DOHH2 (cell line): Measurements from ENCODE around the gene TSR1.

Experiments used
- H3F3A ChIP-seq: fragments of 200-600 bp; sonication (generic), shearing (Covaris generic); 2 replicates; pipeline ENCODE4 v1.6.0; 2016; ENCODE audit warnings: antibody characterized with exemption, mild to moderate bottlenecking; ENCODE audit not compliant: control insufficient read depth, insufficient read depth
- H3K27ac ChIP-seq: fragments of 200-600 bp; sonication (generic); 2 replicates; pipeline ENCODE4 v1.5.1; 2014; ENCODE audit warnings: low read depth, mild to moderate bottlenecking, low read length, moderate library complexity
- H3K27me3 ChIP-seq: fragments of 200-600 bp; sonication (generic); 2 replicates; pipeline ENCODE4 v1.6.1; 2014; ENCODE audit warnings: mild to moderate bottlenecking, low read length, mixed read lengths; ENCODE audit not compliant: control insufficient read depth
- H3K36me3 ChIP-seq: fragments of 200-600 bp; sonication (generic); 2 replicates; pipeline ENCODE4 v1.6.1; 2014; ENCODE audit warnings: mild to moderate bottlenecking, low read length, moderate library complexity, mixed read lengths; ENCODE audit not compliant: control insufficient read depth
- H3K4me1 ChIP-seq: fragments of 200-600 bp; sonication (generic); 2 replicates; pipeline ENCODE4 v1.6.1; 2014; ENCODE audit warnings: mild to moderate bottlenecking, low read length, mixed read lengths; ENCODE audit not compliant: control insufficient read depth
- H3K4me2 ChIP-seq: fragments of 200-600 bp; sonication (generic); 2 replicates; pipeline ENCODE4 v1.6.0; 2014; ENCODE audit warnings: mild to moderate bottlenecking, low read length, moderate library complexity
- H3K4me3 ChIP-seq: fragments of 200-600 bp; sonication (generic); 2 replicates; pipeline ENCODE4 v1.5.1; 2014; ENCODE audit warnings: mild to moderate bottlenecking, low read length, mixed read lengths
- H3K79me2 ChIP-seq: fragments of 200-600 bp; sonication (generic); 2 replicates; pipeline ENCODE4 v1.6.1; 2014; ENCODE audit warnings: mild to moderate bottlenecking, low read length, mixed read lengths; ENCODE audit not compliant: control insufficient read depth
- H3K9me2 ChIP-seq: fragments of 200-600 bp; sonication (generic); replicated peaks from 2 replicates; pipeline ENCODE4 v1.6.1; 2014; ENCODE audit warnings: mild to moderate bottlenecking, low read length, mixed read lengths; ENCODE audit not compliant: control insufficient read depth
- H3K9me3 ChIP-seq: fragments of 200-600 bp; sonication (generic); 2 replicates; pipeline ENCODE4 v1.6.1; 2014; ENCODE audit warnings: antibody characterized with exemption, low read length, mixed read lengths; ENCODE audit not compliant: control insufficient read depth, insufficient read depth
- H4K20me1 ChIP-seq: fragments of 200-600 bp; sonication (generic); 2 replicates; pipeline ENCODE4 v1.6.0; 2014; ENCODE audit warnings: low read depth, mild to moderate bottlenecking, antibody characterized with exemption, low read length, moderate library complexity; ENCODE audit not compliant: control insufficient read depth, insufficient read depth
- EZH2phosphoT487 ChIP-seq: fragments of 200-600 bp; sonication (generic); IDR thresholded peaks from 2 replicates; pipeline ENCODE4 v1.6.1; 2017; ENCODE audit warnings: borderline replicate concordance, mild to moderate bottlenecking, antibody characterized with exemption, low read length, moderate library complexity, mixed read lengths
- TF ChIP-seq, protein P1 (sequence below): fragments of 200-600 bp; sonication (generic); IDR thresholded peaks from one replicate; pipeline ENCODE4 v1.5.1; 2014; ENCODE audit warnings: antibody characterized with exemption, mild to moderate bottlenecking, low read depth, low read length; ENCODE audit not compliant: poor library complexity, severe bottlenecking

TSR1 gene

DNA sequence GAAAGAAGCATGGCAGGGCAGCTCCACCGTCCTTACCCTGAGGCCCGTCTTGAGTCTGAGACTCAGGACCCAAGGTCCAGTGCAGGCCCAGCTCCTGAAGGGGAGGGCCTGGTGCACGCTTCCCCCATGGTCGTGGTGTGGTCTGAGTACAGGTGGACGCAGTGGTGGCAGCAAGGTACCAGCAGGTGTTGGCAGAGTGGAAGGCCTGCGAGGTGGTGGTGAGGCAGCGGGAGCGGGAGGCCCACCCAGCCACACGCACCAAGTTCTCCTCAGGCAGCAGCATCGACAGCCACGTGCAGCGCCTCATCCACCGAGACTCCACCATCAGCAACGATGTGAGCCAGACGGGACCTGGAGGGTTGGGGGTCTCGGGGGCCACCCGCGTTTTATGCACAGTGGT lies 36.9 kb upstream of the TSR1 start:
- Histone ChIP-seq H3K36me3 (0 out of 2 replicates have a peak, but pooled peaks cover 2% of the 10 kb centered on the region), H3K79me2 (no peaks in the 10 kb centered on the region)
- no peak for TF ChIP-seq EZH2phosphoT487
- TF ChIP-seq, protein P1, sequence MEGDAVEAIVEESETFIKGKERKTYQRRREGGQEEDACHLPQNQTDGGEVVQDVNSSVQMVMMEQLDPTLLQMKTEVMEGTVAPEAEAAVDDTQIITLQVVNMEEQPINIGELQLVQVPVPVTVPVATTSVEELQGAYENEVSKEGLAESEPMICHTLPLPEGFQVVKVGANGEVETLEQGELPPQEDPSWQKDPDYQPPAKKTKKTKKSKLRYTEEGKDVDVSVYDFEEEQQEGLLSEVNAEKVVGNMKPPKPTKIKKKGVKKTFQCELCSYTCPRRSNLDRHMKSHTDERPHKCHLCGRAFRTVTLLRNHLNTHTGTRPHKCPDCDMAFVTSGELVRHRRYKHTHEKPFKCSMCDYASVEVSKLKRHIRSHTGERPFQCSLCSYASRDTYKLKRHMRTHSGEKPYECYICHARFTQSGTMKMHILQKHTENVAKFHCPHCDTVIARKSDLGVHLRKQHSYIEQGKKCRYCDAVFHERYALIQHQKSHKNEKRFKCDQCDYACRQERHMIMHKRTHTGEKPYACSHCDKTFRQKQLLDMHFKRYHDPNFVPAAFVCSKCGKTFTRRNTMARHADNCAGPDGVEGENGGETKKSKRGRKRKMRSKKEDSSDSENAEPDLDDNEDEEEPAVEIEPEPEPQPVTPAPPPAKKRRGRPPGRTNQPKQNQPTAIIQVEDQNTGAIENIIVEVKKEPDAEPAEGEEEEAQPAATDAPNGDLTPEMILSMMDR: no peak

GRCh38 chr17:2372681-2373080 lies 36.4 kb upstream of the TSR1 start:
- 0 out of 2 replicates have a peak, but pooled peaks cover 2% of the 10 kb centered on the region for H3K36me3 ChIP-seq

More for the DNA sequence above, 36.9 kb upstream of the TSR1 start:
- no peaks in the 10 kb centered on the region for H3K9me3 ChIP-seq
- H3F3A ChIP-seq: no peaks in the 10 kb centered on the region
- no peaks in the 10 kb centered on the region for H4K20me1 ChIP-seq
- no peaks in the 10 kb centered on the region for H3K27me3 ChIP-seq
- no peaks in the 10 kb centered on the region for H3K9me2 ChIP-seq
- no peaks in the 10 kb centered on the region for H3K4me1 ChIP-seq
- H3K4me2 ChIP-seq: no peak overlapping the region
- no peak overlapping the region for H3K4me3 ChIP-seq
- no peak overlapping the region for H3K27ac ChIP-seq

DNA sequence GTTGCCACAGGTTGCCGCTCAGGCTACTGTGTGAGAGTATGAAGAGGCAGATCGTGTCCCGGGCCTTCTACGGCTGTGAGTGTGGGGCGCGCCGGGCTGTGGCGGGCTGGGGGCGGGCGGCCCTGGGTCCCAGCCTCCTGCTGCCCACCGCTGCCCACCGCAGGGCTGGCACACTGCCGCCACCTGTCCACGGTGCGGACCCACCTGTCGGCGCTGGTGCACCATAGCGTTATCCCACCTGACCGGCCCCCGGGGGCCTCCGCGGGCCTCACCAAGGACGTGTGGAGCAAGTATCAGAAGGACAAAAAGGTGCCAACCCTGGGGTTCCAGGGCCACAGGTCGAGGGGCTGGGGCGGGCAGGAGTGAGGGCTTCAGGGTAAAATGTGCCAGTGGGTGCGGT lies 35.9 kb upstream of the TSR1 start:
- Histone ChIP-seq H3K4me1 (no peaks in the 10 kb centered on the region), H3K27ac (no peak overlapping the region), H3K4me3 (no peak overlapping the region), H3K36me3 (0 out of 2 replicates have a peak, but pooled peaks cover 2% of the 10 kb centered on the region), H3K79me2 (no peaks in the 10 kb centered on the region), H3F3A (no peaks in the 10 kb centered on the region), H4K20me1 (no peaks in the 10 kb centered on the region), H3K9me2 (no peaks in the 10 kb centered on the region), H3K4me2 (no peak overlapping the region), H3K9me3 (no peaks in the 10 kb centered on the region), H3K27me3 (no peaks in the 10 kb centered on the region)
- TF ChIP-seq EZH2phosphoT487: no peak
- TF ChIP-seq, protein P1: no peak

More at GRCh38 chr17:2372681-2373080, 36.4 kb upstream of the TSR1 start:
- Histone ChIP-seq H3K4me3 (no peak overlapping the region), H3K79me2 (no peaks in the 10 kb centered on the region), H4K20me1 (no peaks in the 10 kb centered on the region), H3K9me3 (no peaks in the 10 kb centered on the region), H3K4me2 (no peak overlapping the region), H3K4me1 (no peaks in the 10 kb centered on the region), H3F3A (no peaks in the 10 kb centered on the region), H3K27me3 (no peaks in the 10 kb centered on the region), H3K9me2 (no peaks in the 10 kb centered on the region), H3K27ac (no peak overlapping the region)
- TF ChIP-seq EZH2phosphoT487: no peak
- TF ChIP-seq, protein P1: no peak
